GM12865 (cell line): Measurements from ENCODE around the gene CDH13.

Experiments used
- DNase-seq: peaks from one replicate; pipeline ENCODE4 v3.0.0; 2010; ENCODE audit warnings: low read depth
- H3K4me3 ChIP-seq: 2 replicates; pipeline ENCODE4 v1.5.1; 2011; ENCODE audit warnings: mild to moderate bottlenecking, low read depth, low read length, control low read depth
- CTCF ChIP-seq: IDR thresholded peaks from 2 replicates; pipeline ENCODE4 v1.5.1; 2011; ENCODE audit warnings: low read length, control low read depth, low read depth, inconsistent platforms; ENCODE audit not compliant: insufficient read depth; ENCODE audit errors: missing control alignments

CDH13 gene

GRCh38 chr16:83666449-83666848 lies 1039.7 kb downstream of the CDH13 start:
- TF ChIP-seq CTCF = no peak
- H3K4me3 ChIP-seq = no peak overlapping the region
- no peak for DNase-seq

- DNase-seq = no peak
- no peak for TF ChIP-seq CTCF
- H3K4me3 ChIP-seq = no peak overlapping the region
Measured at GRCh38 chr16:83669456-83669855, 1042.7 kb downstream of the CDH13 start.

- DNase-seq = no peak
- no peak for TF ChIP-seq CTCF
- H3K4me3 ChIP-seq = no peak overlapping the region
Measured at GRCh38 chr16:83674931-83675535, 1048.3 kb downstream of the CDH13 start.

GRCh38 chr16:83676086-83676485 lies 1049.3 kb downstream of the CDH13 start:
- DNase-seq = no peak
- H3K4me3 ChIP-seq = no peak overlapping the region
- no peak for TF ChIP-seq CTCF

GRCh38 chr16:83680980-83681379 lies 1054.2 kb downstream of the CDH13 start:
- DNase-seq = no peak
- no peak for TF ChIP-seq CTCF
- H3K4me3 ChIP-seq = no peak overlapping the region

DNA sequence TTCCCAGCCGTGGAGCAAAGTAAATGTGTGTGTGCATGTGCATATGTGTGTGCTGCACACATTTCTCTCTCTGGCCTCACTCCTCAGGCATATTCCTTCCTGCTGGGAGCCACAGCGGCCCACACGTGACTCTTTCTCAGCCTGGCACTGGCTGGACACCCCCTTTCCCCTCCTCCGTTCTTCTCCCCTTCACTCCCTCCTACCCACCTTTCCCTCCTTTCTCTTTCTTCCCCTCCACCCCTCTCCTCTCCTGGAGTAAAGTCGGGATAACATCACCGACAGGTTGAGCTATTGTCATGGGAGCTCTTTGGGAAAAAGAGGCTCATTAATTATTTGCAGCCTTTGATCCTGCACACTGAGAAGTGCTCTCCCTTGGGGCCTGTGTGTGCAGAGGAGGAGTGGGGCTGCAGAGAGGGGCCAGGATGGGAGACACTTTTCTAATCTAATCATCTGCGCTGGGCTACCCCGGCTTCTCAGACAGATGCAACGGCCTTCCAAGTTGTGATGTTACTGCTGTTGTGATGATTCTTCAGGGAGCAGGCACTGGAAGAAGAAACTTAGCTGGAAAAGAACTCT lies 1054.7 kb downstream of the CDH13 start:
- DNase-seq = no peak
- H3K4me3 ChIP-seq = no peak overlapping the region
- TF ChIP-seq CTCF = no peak

- no peak for TF ChIP-seq CTCF
- H3K4me3 ChIP-seq = no peak overlapping the region
- DNase-seq = no peak
Measured at GRCh38 chr16:83682116-83682867, 1055.5 kb downstream of the CDH13 start.
